ENCODE measurements around the gene CCNJ.

The CCNJ gene

DNA sequence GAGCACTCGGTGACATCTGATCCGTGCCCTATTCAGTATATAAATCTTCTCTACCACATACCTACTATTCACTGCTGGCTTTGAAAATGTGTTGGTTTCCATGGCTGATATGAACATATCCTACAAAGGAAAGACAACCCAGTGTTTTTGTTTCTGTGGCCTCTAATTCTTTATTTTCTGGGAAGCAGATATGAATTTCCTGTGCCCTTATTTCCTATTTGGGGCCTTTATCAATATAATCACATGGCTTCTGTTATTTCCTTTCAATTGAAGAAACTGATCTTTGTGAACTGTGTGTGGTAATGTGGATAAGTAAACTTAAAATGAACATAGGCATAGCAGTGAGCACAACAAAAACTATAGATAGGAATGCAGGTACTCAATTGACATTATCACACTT is 10.6 kb downstream of the CCNJ start:
- no peak for DNase-seq (ENCODE audit: low read depth in 3 of 3)

DNA sequence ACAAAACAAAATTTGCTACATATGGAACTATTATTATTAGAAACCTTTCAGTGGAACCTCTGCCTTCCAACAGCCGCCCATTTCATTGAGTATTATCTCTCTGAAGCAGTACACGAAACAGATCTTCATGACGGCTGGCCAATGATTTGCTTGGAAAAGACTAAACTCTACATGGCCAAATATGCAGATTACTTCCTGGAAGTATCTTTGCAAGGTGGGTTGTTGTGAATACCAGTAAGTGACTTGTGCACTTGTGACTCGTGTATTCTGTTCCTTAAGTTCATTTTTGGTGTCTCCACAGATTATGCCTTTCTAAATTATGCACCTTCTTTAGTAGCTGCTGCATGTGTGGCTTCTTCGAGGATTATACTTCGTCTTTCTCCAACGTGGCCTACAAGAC is 13.4 kb downstream of the CCNJ start:
- no peak for DNase-seq (ENCODE audit: low read depth in 3 of 3)

DNA sequence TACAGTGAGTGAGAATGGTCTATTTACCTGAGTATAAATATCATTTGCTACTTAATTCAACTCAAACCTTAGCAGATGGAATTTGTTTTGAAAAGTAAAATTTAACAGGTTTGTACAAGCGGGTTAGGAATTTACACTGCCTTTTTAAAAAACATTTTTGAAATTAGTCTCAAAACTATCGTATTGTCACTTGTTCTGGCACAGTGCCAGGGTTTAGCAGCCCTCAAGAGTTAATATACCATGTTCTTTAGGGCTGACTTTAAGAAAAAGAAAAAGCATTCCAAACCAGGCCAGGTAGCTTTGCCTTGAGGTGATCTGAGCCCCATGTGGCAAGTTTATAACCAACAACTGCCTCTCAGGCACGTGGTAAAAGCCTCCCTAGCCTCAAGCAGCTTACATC is 17.8 kb downstream of the CCNJ start:
- DNase-seq (ENCODE audit: low read depth in 3 of 3), result no peak

DNA sequence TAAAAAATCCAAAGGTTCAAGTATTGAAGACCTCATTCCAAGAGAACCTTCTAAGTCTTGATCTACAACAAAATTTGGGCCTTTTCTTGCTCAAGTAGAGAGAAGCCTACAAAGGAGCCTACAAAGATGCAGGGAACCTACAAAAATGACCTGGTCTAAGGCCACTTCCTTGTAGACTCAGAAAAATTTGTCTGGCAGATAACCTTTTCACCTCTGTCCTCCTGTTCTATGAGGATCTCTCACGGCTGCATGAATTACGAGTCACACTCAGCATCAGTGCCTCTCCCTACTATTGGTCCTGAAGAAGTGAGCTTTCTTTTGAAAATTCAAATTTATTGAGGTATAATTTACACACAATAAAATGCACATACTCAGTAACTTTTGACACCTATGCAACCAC is 29.3 kb downstream of the CCNJ start:
- DNase-seq (ENCODE audit: low read depth in 3 of 3), result no peak

DNA sequence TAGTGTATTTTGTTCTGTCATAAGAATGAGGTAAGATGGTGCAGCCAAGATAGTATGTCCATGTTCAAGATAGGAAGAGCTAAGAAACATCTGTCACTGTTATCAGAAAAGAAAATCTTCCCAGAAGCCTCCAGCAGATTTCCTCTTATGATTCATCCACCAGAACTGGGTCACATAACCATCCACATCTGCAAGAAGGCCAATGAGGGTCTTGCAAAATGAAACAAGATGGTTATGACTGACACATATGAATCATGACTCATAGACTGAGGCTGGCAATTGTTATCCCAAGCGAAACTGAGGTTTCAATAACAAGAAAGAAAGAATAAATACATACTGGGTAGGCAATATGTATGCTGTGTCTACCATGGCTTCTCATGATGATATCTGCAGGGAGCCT is 30.3 kb downstream of the CCNJ start:
- DNase-seq (ENCODE audit: low read depth in 3 of 3), result no peak

DNA sequence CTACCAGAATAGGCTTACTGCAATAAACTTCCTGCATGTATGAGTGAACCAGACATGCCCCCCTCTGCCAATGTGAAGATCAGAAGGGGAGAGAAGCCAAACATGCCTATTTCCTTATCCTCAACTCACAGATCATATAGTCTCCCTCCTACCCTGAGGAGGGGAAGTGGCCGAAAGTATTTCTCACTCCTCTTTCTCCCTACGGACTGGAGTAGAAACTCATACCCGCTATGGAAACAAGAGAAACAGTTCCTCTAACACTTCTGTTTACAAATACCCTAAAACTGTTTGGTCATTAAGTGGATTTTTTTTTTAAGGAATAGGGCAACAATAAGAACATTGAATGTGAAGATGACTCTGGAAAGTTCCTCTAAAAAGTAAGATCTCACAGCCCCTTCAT is 31.4 kb downstream of the CCNJ start:
- DNase-seq (ENCODE audit: low read depth in 3 of 3), result no peak

DNA sequence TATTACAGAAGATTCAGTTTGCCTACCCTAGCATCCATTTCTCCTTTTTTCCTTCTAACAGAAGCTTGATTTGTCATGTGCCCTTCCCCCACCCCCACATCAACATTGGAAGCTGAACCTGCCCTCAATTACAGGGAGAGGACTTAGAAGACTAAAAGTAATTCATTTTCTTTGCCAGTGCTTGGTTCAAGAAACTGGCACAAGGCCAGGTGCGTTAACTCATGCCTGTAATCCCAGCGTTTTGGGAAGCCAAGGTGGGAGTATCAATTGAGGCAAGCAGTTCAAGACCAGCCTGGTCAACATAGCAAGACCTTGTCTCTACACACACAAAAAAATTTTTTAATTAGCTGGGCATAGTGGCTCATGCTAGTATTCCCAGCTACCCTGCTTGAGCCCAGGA is 32.6 kb downstream of the CCNJ start:
- DNase-seq (ENCODE audit: low read depth in 3 of 3), result no peak

DNA sequence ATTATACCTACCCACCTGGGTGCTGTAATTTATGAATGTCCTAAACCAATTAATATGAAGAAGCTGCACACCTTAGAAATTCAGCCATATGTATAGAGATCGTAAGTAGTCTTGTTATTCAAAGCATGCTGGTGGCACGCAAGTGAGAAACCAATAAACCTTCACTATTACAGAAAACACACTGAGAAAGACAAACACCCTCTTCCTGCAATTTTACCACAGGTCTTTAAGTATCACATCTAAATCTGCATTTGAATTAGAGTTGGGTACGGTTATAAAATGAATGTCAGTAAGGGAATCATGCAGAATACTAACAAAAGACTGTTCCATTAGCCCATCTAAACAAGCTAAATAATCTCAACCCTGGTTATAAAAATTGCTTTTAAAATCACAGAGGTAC is 33.8 kb downstream of the CCNJ start:
- DNase-seq (ENCODE audit: low read depth in 3 of 3), result no peak

DNA sequence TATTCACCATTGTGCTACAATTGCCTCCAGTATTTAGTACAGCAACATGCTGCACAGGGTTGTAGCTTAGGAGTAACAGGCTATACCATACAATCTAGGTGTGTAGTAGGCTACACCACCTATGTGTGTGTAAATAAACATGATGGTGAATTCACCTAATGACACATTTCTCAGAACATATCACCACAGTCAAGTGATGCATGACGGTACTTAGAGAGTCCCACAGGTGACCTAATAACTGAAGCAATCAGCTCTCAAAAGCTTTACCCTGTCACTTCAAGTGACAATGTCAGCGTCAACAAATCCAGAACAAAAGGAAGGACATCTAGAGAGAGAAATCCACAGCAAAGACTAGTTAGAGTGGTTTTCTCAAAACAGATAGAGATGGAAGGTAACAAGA is 38.8 kb downstream of the CCNJ start:
- DNase-seq (ENCODE audit: low read depth in 3 of 3), result no peak

DNA sequence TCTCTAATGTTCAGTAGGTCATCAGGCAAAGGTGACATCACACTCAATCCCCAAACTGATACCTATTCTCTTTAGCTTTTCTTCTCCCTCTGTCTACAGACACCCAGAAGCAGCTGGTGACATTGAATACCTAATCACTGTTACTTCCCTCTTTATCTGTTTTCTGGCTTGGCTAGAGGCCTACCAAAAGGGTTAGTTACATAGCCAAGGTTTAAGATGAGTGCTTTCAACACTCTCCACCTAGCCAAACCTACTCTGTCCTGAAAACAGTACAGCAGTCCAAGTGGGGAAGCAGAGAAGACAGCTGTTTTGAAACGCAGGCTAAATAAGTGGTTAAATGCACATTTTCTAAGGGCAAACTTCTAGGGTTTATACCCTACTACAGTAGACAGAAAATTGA is 39.4 kb downstream of the CCNJ start:
- DNase-seq (ENCODE audit: low read depth in 3 of 3), result no peak

DNA sequence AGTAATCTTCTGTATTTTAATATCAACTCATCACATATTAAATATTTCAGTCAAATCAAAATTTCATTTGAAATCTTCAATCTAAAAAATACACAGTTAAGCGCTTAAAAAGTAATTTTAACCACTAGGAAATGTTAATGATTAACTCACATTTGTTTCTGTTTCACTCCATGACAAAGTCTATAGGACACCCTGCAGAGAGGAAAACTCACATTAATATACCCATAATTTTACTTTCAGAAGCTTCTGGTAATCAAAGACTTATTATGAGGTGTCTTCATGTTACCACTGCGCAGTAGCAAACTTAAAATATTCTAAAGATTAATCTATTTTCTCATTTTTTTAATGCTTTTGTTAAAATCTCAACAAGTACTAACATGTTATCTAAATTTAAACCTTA is 45.7 kb downstream of the CCNJ start:
- no peak for DNase-seq (ENCODE audit: low read depth in 3 of 3)

DNA sequence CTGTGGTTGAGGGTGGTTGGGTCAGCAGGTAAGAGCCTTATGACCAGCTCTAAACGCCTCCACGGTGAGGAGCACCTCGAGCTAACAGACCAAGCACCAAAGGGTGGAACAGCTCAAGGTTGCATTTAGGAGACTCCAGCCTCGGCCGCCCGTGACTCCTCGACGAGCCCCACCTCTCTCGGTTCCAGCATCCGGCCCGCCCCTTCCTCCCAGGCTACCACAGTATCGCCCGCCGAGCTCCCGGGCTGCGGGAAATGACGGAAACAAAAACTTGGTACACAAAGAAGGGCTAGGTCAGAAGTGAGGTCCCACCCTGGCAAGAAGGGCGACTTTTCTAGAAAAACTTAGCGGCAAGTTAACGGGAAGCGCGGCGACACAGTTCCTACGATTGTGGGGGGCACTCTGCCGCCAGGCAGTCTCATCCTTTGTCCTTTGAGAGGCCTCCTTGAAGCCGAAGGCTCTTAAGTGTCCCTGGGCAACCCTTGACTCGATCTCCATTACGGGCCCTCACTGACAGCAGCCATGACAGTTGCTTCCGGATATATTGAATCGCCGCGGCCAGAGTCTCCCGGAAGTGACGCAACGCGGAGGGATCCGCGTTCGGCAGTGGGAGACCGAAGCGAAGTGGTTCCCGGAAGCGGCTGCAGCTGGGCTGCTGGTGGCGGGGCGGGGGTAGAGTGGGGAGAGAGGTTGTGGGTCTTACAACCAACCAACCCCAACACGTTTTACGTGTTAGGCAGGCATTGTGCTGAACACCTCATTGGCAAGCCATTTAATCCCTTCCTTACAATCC is 46.5 kb downstream of the CCNJ start:
- peak; percentile 84 to 91 (median 85) for DNase-seq (ENCODE audit: low read depth in 3 of 3)

DNA sequence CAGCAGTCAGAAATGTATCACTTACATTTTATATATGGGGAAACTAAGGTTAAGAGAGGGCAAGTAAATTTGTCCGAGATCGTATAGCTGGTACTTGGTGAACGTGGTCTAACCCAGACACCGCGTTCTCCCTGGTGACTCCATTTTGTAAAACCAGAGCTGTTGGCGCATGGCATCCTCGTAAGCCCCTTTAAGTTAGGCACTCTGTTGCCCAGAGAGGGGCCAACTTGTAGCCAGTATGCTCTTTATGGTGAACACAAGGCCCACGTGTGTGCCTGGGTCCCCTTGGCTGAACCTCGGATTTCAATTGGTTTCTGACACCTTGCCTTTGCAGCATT is 47.0 kb downstream of the CCNJ start:
- peak in 1 of 3 experiments; percentile 2 for DNase-seq (ENCODE audit: low read depth in 3 of 3)

DNA sequence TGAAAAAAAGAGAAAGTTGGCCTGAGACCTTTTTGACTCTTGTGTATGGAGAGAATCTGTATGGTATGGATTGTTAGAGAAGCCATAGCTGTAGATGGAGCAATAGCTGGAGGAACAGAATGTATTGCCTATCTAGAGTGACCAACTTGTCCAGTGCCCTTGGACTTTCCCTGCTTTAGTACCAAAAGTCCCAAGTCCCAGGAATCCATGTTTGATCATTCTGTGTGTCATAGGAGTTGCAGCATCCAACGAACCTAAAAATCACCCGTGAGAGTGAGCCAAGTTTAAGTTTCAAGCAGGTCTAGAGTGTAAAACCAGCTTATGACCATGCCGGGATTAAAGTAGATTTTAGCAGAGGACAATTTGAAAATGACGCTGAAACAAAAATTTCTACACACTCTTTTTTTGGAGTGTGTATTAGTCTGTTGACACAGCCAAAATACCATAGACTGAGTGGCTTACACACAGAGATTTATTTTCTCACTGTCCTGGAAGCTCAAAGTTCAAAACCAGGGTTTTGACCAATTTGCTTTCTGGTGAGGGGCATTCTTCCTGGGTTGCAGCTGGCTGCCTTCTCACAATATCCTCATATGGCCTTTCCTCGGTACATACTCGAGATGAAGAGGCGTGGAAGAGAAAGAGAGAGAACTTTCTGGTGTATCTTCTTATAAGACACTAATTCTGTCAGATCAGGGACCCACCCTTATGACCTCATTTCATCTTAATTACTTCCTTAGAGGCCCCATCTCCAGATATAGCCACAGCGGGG is 49.8 kb downstream of the CCNJ start:
- no peak for DNase-seq (ENCODE audit: low read depth in 3 of 3)

DNA sequence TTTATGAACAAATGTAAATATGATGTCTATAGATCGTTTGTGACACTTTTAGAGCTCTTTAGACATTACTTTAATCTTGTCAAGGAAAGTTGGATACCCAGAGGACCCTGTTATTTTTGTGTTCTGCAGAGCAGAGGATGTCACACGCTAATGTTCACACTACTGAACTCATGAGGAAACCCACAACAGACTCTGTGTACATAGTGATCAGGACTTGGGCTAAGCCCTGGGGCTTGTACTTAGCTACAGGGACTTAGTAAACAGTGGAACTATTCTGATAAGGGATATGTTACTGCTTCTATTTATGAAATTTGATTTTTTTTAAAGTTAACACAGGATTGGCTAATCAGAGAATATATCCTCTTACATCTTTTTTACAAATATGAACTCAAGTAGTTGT is 50.6 kb downstream of the CCNJ start:
- DNase-seq (ENCODE audit: low read depth in 3 of 3), result no peak

DNA sequence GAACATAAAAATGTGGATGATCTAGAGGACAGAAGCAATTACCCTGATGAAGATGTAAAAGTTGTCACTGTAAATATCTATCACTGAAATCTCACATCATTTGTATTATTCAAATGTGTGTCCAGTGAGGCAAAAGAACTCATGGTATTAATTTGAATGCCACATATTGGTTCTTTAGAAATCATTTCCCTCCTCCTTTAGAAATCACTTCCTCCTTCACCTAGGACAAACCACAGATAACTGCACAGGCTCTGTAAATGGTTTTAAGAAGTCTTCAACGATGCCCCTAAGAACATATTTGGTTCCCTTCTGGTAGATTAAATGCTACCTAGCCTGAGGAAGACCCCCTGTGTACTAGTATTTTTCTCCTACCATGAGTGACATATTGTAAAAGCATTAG is 53.6 kb downstream of the CCNJ start:
- DNase-seq (ENCODE audit: low read depth in 3 of 3), result no peak

DNA sequence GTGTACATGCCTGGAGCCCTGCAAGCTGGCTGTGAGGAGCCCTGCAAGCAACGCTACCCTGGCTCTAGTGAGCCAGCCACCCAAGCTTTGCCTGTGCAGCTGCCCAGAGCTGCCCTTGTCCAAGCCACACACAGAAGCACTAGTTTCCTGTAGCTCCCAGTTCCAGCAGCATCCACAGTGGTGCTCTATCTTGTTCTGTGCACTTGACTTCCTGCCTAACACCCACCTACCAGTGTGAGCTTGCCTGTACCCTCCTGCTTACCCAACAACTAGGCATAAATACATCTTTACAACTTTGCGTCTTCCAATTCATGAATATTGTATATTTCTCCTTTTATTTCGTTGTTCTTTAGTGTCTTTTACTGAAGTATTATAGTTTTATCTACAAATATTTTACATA is 54.5 kb downstream of the CCNJ start:
- no peak for DNase-seq (ENCODE audit: low read depth in 3 of 3)

DNA sequence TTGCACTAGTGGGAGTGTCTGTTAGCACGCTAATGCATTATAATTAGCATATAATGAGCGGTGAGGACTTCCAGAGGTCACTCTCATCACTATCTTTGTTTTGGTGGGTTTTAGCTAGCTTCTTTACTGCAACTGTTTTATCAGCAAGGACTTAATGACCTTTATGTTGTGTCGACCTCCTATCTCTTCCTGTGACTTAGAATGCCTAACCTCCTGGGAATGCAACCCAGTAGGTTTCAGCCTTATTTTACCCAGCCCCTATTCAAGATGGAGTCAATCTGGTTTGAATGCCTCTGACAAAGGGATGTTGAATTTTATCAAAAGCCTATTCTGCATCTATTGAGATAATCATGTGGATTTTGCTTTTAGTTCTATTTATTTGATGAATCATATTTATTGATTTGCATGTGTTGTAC is 64.2 kb downstream of the CCNJ start:
- DNase-seq (ENCODE audit: low read depth in 3 of 3), result no peak

Data from stimulated activated CD4-positive, alpha-beta T cell treated with anti-CD3 and anti-CD28 coated beads, TNF-alpha, amount 100 ng/mL, for 24 hours (primary cell).